Fibroblast of lung (primary cell): ENCODE results near the gene THSD7A. TPM values are rescaled to one million over a fixed set of nuclear protein-coding genes. Genes with fewer than 3 reads are reported as not detected.

ENCODE experiments used
- DNase-seq, 2 donors: peaks; one replicate each; pipeline versions ENCODE4 v3.0.0 to v3.0.0-alpha.2; 2010; ENCODE audit warnings: low read depth in 2 of 2
- H2AFZ ChIP-seq: 2 replicates; pipeline ENCODE4 v1.5.1; 2012; ENCODE audit warnings: low read length, control low read depth, inconsistent platforms
- H3K27ac ChIP-seq: 2 replicates; pipeline ENCODE4 v1.5.1; 2011; ENCODE audit warnings: low read length, control low read depth; ENCODE audit not compliant: insufficient read depth
- H3K27me3 ChIP-seq: 2 replicates; pipeline ENCODE4 v1.5.1; 2011; ENCODE audit warnings: mild to moderate bottlenecking, low read length; ENCODE audit not compliant: control insufficient read depth, insufficient read depth
- H3K36me3 ChIP-seq: 2 replicates; pipeline ENCODE4 v1.5.1; 2011; ENCODE audit warnings: low read length; ENCODE audit not compliant: control insufficient read depth, insufficient read depth
- H3K4me1 ChIP-seq: 2 replicates; pipeline ENCODE4 v1.5.1; 2011; ENCODE audit warnings: low read length; ENCODE audit not compliant: control insufficient read depth, insufficient read depth; ENCODE audit errors: extremely low read depth
- H3K4me2 ChIP-seq: 2 replicates; pipeline ENCODE4 v1.5.1; 2011; ENCODE audit warnings: low read length, control low read depth; ENCODE audit not compliant: insufficient read depth; ENCODE audit errors: extremely low read depth
- H3K4me3 ChIP-seq, 4 experiments: fragments of 200-600 bp in 1 of 4; sonication (generic) in 1 of 4; replicated peaks in 1 of 4; 2 replicates each; pipeline ENCODE4 v1.5.1; 2011 to 2016; ENCODE audit warnings: low read length in 4 of 4, low read depth in 3 of 4, mild to moderate bottlenecking in 3 of 4, control low read depth in 2 of 4, inconsistent platforms in 1 of 4, mixed read lengths in 1 of 4; ENCODE audit not compliant: insufficient read depth in 1 of 4; ENCODE audit errors: control extremely low read depth in 1 of 4
- H3K79me2 ChIP-seq: 2 replicates; pipeline ENCODE4 v1.5.1; 2012; ENCODE audit warnings: mild to moderate bottlenecking, low read length, inconsistent platforms; ENCODE audit not compliant: control insufficient read depth, insufficient read depth
- H3K9ac ChIP-seq: 2 replicates; pipeline ENCODE4 v1.5.1; 2011; ENCODE audit warnings: mild to moderate bottlenecking, low read length, control low read depth; ENCODE audit not compliant: insufficient read depth
- H3K9me3 ChIP-seq: 2 replicates; pipeline ENCODE4 v1.5.1; 2012; ENCODE audit warnings: low read depth, low read length; ENCODE audit not compliant: control insufficient read depth, insufficient read depth
- H4K20me1 ChIP-seq: 2 replicates; pipeline ENCODE4 v1.5.1; 2011; ENCODE audit warnings: low read length; ENCODE audit not compliant: control insufficient read depth, insufficient read depth; ENCODE audit errors: extremely low read depth
- CTCF ChIP-seq, 2 donors: IDR thresholded peaks in 1 of 2; conservative IDR thresholded peaks in 1 of 2; 1 replicate in 1 of 2; 2 replicates in 1 of 2; pipeline ENCODE4 v1.5.1; 2011 to 2012; ENCODE audit warnings: low read length in 2 of 2, control low read depth in 1 of 2, inconsistent platforms in 1 of 2, low read depth in 1 of 2, mild to moderate bottlenecking in 1 of 2
- EZH2 ChIP-seq: IDR thresholded peaks from 2 replicates; pipeline ENCODE4 v1.5.1; 2012; ENCODE audit warnings: low read length, control low read depth, mild to moderate bottlenecking; ENCODE audit errors: missing control alignments
- polyA plus RNA-seq, 2 donors: library from polyadenylated mRNA; depleted of rRNA in 1 of 2; stranded (reverse) in 1 of 2; unstranded in 1 of 2; fragments of >200 nt; gene quantifications; 2 replicates each; pipeline ENCODE4 v1.2.1, GENCODE V29; 2011 to 2012; ENCODE audit warnings: missing spikeins in 1 of 2
- total RNA-seq: library from RNA; depleted of rRNA; stranded (reverse); fragments of >200 nt; gene quantifications from 2 replicates; pipeline ENCODE4 v1.2.1, GENCODE V29; 2014

Gene THSD7A
- total and polyA plus RNA-seq, 2 donors (not counting 1 experiment from before 2014, with no cell fraction given): 0.02 to 0.83 TPM

- Histone ChIP-seq H3K27ac (no peak overlapping the region), H3K4me2 (no peak overlapping the region), H2AFZ (no peak overlapping the region), H3K4me3 (no peak overlapping the region), H4K20me1 (no peaks in the 10 kb centered on the region), H3K36me3 (no peaks in the 10 kb centered on the region), H3K9me3 (no peaks in the 10 kb centered on the region), H3K9ac (no peak overlapping the region), H3K4me1 (no peaks in the 10 kb centered on the region), H3K27me3 (no peaks in the 10 kb centered on the region), H3K79me2 (no peaks in the 10 kb centered on the region)
- TF ChIP-seq CTCF (conservative IDR thresholded peaks at IDR 0.05 in 1 of 2, IDR thresholded peaks at IDR 0.05 in 1 of 2; ENCODE audit: low read depth in 1 of 2, low read length in 2 of 2): no peak
- no peak for TF ChIP-seq EZH2
- DNase-seq: no peak
These were observed 314.1 kb downstream of the THSD7A start for GRCh38 chr7:11517853-11518252.

GRCh38 chr7:11516328-11516727 is 315.7 kb downstream of the THSD7A start:
- TF ChIP-seq EZH2: no peak
- no peak for TF ChIP-seq CTCF (conservative IDR thresholded peaks at IDR 0.05 in 1 of 2, IDR thresholded peaks at IDR 0.05 in 1 of 2; ENCODE audit: low read depth in 1 of 2, low read length in 2 of 2)
- no peaks in the 10 kb centered on the region for H3K9me3 ChIP-seq
- H3K4me3 ChIP-seq: no peak overlapping the region
- no peak overlapping the region for H3K27ac ChIP-seq
- no peak for DNase-seq
- no peak overlapping the region for H3K9ac ChIP-seq
- H4K20me1 ChIP-seq: no peaks in the 10 kb centered on the region
- H3K27me3 ChIP-seq: no peaks in the 10 kb centered on the region
- H2AFZ ChIP-seq: no peak overlapping the region
- H3K4me2 ChIP-seq: no peak overlapping the region
- no peaks in the 10 kb centered on the region for H3K36me3 ChIP-seq
- H3K4me1 ChIP-seq: no peaks in the 10 kb centered on the region
- H3K79me2 ChIP-seq: no peaks in the 10 kb centered on the region

- H3K4me2 ChIP-seq: no peak overlapping the region
- H3K9me3 ChIP-seq: no peaks in the 10 kb centered on the region
- H3K4me3 ChIP-seq: no peak overlapping the region
- DNase-seq: no peak
- no peaks in the 10 kb centered on the region for H3K27me3 ChIP-seq
- H2AFZ ChIP-seq: no peak overlapping the region
- H3K79me2 ChIP-seq: no peaks in the 10 kb centered on the region
- no peak overlapping the region for H3K27ac ChIP-seq
- no peaks in the 10 kb centered on the region for H3K36me3 ChIP-seq
- no peaks in the 10 kb centered on the region for H4K20me1 ChIP-seq
- no peak for TF ChIP-seq CTCF (conservative IDR thresholded peaks at IDR 0.05 in 1 of 2, IDR thresholded peaks at IDR 0.05 in 1 of 2; ENCODE audit: low read depth in 1 of 2, low read length in 2 of 2)
- TF ChIP-seq EZH2: no peak
- no peak overlapping the region for H3K9ac ChIP-seq
- no peaks in the 10 kb centered on the region for H3K4me1 ChIP-seq
These were observed 318.5 kb downstream of the THSD7A start for GRCh38 chr7:11513460-11513859.
